ENCODE measurements around the gene NEUROG2.

GRCh38 chr4:112536123-112536522 is 20.1 kb upstream of the NEUROG2 start:
- TF ChIP-seq CTCF (IDR thresholded peaks at IDR 0.05; ENCODE audit: low read depth, low read length) (no peak), MAX (IDR thresholded peaks at IDR 0.05; ENCODE audit: low read depth, low read length) (no peak), POLR2A (IDR thresholded peaks at IDR 0.05; ENCODE audit: extremely low read depth, insufficient read length) (no peak), MYC (IDR thresholded peaks at IDR 0.05; ENCODE audit: low read depth, low read length) (no peak)
